ENCODE data around the gene KCNF1.
A peak's percentile ranks its signal among the peaks of the same experiment; 100 is the strongest.

The KCNF1 gene

GRCh38 chr2:10913501-10914271 lies 2.0 kb downstream of the KCNF1 start:
- Histone ChIP-seq H3K79me2 (ENCODE audit: low read length) (no peaks in the 10 kb centered on the region), H3K27ac (ENCODE audit: low read length) (no peak overlapping the region), H3K9ac (ENCODE audit: low read length) (no peak overlapping the region), H3K4me3 (ENCODE audit: low read length) (no peak overlapping the region), H3K4me2 (ENCODE audit: low read depth, low read length) (no peak overlapping the region), H4K20me1 (ENCODE audit: insufficient read depth, low read length) (no peaks in the 10 kb centered on the region), H3K4me1 (ENCODE audit: low read length) (no peaks in the 10 kb centered on the region), H3K27me3 (replicated peaks; ENCODE audit: insufficient read depth, low read length) (peaks cover 21% of the 10 kb centered on the region; the same call in 1 of the 2 replicates), H3F3A (ENCODE audit: insufficient read depth, low read length) (no peaks in the 10 kb centered on the region), H3K9me3 (replicated peaks; ENCODE audit: insufficient read depth, low read length) (no peaks in the 10 kb centered on the region), H2AFZ (ENCODE audit: low read length) (no peak overlapping the region), H3K36me3 (replicated peaks; ENCODE audit: insufficient read depth, low read length) (no peaks in the 10 kb centered on the region), H3K9me2 (replicated peaks; ENCODE audit: insufficient read depth, low read length) (no peaks in the 10 kb centered on the region)
- no peak for DNase-seq
- TF ChIP-seq EZH2 (optimal IDR thresholded peaks at IDR 0.05; ENCODE audit: low read depth, low read length) (no peak), CTCF (IDR thresholded peaks at IDR 0.05; ENCODE audit: low read length) (no peak), EZH2phosphoT487 (IDR thresholded peaks at IDR 0.05; ENCODE audit: low read length) (no peak)

GRCh38 chr2:10914272-10914693 lies 2.5 kb downstream of the KCNF1 start:
- no peaks in the 10 kb centered on the region for H3F3A ChIP-seq (ENCODE audit: insufficient read depth, low read length)
- H3K27ac ChIP-seq (ENCODE audit: low read length), result no peak overlapping the region
- H3K9me2 ChIP-seq (replicated peaks; ENCODE audit: insufficient read depth, low read length), result no peaks in the 10 kb centered on the region
- no peak for DNase-seq
- no peaks in the 10 kb centered on the region for H3K4me1 ChIP-seq (ENCODE audit: low read length)
- peaks cover 21% of the 10 kb centered on the region; the same call in 1 of the 2 replicates for H3K27me3 ChIP-seq (replicated peaks; ENCODE audit: insufficient read depth, low read length)
- no peak for TF ChIP-seq EZH2phosphoT487 (IDR thresholded peaks at IDR 0.05; ENCODE audit: low read length)
- peak; percentile 17 for TF ChIP-seq CTCF (IDR thresholded peaks at IDR 0.05; ENCODE audit: low read length)
- TF ChIP-seq EZH2 (optimal IDR thresholded peaks at IDR 0.05; ENCODE audit: low read depth, low read length), result no peak
- H3K9ac ChIP-seq (ENCODE audit: low read length), result no peak overlapping the region
- no peak overlapping the region for H2AFZ ChIP-seq (ENCODE audit: low read length)
- H3K79me2 ChIP-seq (ENCODE audit: low read length), result no peaks in the 10 kb centered on the region
- H4K20me1 ChIP-seq (ENCODE audit: insufficient read depth, low read length), result no peaks in the 10 kb centered on the region
- no peaks in the 10 kb centered on the region for H3K36me3 ChIP-seq (replicated peaks; ENCODE audit: insufficient read depth, low read length)
- no peak overlapping the region for H3K4me2 ChIP-seq (ENCODE audit: low read depth, low read length)
- H3K9me3 ChIP-seq (replicated peaks; ENCODE audit: insufficient read depth, low read length), result no peaks in the 10 kb centered on the region
- no peak overlapping the region for H3K4me3 ChIP-seq (ENCODE audit: low read length)

- TF ChIP-seq EZH2 (optimal IDR thresholded peaks at IDR 0.05; ENCODE audit: low read depth, low read length) (no peak), EZH2phosphoT487 (IDR thresholded peaks at IDR 0.05; ENCODE audit: low read length) (no peak), CTCF (IDR thresholded peaks at IDR 0.05; ENCODE audit: low read length) (no peak)
- Histone ChIP-seq H4K20me1 (ENCODE audit: insufficient read depth, low read length) (no peaks in the 10 kb centered on the region), H3K9ac (ENCODE audit: low read length) (no peak overlapping the region), H3K4me3 (ENCODE audit: low read length) (no peak overlapping the region), H3F3A (ENCODE audit: insufficient read depth, low read length) (no peaks in the 10 kb centered on the region), H3K27me3 (replicated peaks; ENCODE audit: insufficient read depth, low read length) (peaks cover 20% of the 10 kb centered on the region; the same call in 1 of the 2 replicates), H2AFZ (ENCODE audit: low read length) (no peak overlapping the region), H3K36me3 (replicated peaks; ENCODE audit: insufficient read depth, low read length) (no peaks in the 10 kb centered on the region), H3K4me1 (ENCODE audit: low read length) (peaks cover 8% of the 10 kb centered on the region), H3K9me2 (replicated peaks; ENCODE audit: insufficient read depth, low read length) (no peaks in the 10 kb centered on the region), H3K4me2 (ENCODE audit: low read depth, low read length) (no peak overlapping the region), H3K9me3 (replicated peaks; ENCODE audit: insufficient read depth, low read length) (no peaks in the 10 kb centered on the region), H3K27ac (ENCODE audit: low read length) (no peak overlapping the region), H3K79me2 (ENCODE audit: low read length) (no peaks in the 10 kb centered on the region)
- no peak for DNase-seq
Measured at GRCh38 chr2:10915236-10915635, 3.5 kb downstream of the KCNF1 start.
